Measurements from ENCODE around the gene TLDC2.

- no peak for TF ChIP-seq CTCF (IDR thresholded peaks at IDR 0.05)
- TF ChIP-seq POLR2A (IDR thresholded peaks at IDR 0.05), result no peak
Observed at GRCh38 chr20:36859700-36860330, 16.1 kb upstream of the TLDC2 start.

Data from uterus (tissue), 2 donors.